IPS-11a (cell line): ENCODE data around the gene SYT7.
A peak's percentile ranks its signal among the peaks of the same experiment; 100 is the strongest.

ENCODE experiments used
- H3K4me3 ChIP-seq: one replicate; pipeline ENCODE4 v1.5.1; 2013; ENCODE audit warnings: low read depth, low read length, control low read depth

SYT7 gene

DNA sequence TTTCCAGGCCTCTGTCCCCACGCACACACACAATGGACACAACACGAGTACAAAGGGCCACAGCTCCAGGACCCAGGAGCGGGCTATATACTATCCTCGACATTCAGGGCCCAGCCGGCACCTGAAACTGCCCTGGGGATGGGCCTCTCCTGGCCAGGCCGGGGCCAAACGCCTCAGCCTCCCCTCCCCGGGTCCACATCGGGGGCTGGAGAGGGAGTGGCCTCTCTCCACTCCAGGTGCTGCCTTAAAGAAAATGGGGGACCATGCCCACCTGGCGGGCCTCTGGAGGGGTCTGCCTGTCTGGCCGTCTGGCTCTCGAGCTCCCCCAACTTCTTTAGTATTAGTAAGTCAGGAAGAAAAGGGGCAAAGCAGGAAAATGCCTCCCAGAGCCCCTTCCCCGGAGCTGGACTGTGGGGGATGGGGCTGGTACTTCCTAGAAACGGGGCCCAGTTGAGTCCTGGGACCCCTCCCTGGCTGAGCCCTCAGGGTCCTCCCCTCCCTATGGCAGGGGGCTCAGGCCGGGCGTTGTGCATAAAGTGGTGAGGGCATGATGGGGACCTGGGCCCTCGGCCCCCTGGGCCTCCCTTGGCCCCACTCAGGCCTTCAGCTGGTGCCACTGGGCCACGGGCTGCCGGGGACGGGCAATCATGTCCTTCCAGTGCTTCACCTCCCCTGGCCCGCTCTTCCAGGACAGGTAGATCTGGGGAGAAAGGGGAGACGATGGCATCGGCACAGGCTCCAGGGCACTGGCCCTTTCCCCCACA is 62.7 kb downstream of the SYT7 start:
- no peak overlapping the region for H3K4me3 ChIP-seq

DNA sequence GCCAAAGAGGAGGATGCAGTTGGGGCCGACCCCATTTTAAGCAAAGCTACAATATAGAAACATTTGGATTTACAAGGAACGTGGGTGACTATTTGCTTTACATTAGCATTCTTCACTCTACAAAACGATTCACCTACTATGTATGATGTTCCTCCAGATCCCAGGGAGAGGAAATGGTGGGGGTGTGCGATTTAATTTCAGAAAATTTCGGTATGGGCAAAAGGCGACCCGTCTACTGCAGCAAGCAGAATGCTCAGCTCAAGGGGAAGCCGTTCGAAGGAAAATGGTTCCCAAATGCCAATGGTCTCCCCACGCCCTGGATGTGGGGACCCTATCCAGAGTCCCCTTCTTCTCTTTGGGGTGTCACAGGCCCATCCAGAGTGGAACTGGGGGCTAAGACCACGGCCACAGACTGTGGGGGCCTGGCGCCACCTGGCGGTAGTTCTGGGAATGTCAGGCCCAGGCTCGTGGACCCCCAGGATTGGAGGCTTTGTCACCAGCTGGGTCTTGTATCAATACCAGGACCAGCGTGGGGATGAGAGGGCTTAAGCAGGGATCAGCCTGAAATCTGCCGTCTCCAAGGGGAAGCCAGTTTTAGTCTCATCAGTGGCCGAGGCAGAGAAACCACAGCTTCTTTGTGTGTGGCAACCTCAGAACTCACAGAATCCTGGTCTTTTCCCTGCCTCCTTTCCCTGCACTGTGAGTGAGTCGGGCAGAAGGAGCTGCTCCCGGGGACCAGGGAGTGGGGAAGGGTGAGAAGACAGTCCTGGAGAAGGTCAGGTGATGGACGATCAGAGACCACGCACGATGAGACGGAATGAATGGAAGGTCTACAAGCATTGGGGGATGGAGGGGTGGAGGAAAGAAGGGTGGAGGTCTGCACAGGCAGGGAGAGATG is 64.0 kb downstream of the SYT7 start:
- no peak overlapping the region for H3K4me3 ChIP-seq

DNA sequence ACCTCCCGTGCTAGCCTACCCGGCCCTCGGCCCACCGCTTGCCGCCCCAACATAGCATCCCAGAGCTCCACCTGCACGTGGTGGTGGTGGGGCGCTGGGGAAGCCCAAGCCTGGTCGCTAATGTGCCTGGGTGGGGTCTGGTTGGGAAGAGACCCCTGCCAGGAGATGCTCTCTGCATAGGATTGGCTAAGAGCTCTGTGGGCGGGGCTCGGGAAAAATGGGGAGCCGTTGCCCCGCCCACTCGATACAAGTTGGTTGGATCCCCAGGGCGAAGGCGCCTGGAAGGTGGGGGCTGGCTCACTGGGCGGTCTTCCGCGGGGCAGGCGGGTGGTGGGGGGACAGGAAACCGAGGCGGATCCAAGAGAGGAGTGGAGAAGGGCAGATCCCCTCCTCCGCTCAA is 64.7 kb downstream of the SYT7 start:
- no peak overlapping the region for H3K4me3 ChIP-seq

DNA sequence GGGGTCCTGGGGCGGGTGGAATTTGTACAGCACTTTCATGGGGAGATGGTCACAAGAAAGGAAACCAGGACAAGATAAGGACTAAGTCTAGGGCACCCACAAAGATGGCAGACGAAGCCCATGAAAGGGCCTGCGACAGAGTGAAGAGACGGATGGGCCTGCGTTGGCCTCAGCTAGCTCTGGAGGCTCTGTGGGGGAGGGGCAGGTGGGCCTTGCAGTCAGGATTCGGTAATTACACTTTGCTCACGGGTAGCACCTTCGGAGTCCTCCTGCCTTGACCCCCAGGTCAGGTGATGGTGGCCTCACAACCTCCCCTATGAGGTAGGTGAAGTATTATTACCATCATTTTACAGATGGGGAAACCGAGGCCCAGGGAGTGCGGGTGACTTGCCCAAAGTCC is 65.2 kb downstream of the SYT7 start:
- no peak overlapping the region for H3K4me3 ChIP-seq

DNA sequence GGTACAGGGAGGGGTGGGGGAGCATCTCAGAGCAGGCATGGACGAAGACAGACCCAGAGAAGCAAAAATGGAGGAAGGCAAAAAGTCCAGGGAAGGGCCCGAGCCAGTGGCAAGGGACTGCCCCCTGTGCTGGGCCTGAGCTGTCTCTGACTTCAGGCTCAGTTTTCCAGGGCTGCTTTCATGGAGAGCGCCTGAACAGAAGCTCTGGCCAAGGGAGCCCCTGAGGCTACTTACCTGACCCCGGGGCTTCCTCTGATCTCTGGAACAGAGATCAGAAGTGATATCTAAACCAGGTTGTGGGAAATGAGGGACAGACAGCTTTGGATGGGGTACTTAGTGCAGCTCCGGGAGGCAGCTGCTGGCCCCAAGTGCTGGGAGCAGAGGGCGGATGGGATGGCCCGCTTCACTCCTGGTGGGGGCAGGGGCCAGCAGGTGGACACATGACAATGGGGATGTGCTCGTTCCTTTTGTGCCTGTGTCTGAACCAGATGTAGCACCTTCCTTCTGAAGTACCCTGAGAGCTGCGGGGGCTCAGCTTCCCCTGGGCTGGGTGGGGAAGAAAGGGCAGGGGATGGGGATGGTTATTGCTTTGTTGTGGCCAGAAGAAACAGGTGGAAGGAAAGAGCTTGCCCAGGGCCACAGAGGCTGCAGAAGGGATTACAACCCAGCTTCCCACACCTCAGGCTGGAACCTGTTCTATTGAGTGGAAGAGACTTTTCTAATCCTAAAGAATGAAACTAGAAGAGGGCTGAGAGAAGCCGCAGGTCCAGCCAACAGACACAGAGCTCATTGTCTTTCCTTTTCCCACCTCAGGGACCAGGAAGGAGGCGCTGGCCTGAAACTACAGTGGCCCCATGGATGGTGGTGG is 66.6 kb downstream of the SYT7 start:
- no peak overlapping the region for H3K4me3 ChIP-seq

DNA sequence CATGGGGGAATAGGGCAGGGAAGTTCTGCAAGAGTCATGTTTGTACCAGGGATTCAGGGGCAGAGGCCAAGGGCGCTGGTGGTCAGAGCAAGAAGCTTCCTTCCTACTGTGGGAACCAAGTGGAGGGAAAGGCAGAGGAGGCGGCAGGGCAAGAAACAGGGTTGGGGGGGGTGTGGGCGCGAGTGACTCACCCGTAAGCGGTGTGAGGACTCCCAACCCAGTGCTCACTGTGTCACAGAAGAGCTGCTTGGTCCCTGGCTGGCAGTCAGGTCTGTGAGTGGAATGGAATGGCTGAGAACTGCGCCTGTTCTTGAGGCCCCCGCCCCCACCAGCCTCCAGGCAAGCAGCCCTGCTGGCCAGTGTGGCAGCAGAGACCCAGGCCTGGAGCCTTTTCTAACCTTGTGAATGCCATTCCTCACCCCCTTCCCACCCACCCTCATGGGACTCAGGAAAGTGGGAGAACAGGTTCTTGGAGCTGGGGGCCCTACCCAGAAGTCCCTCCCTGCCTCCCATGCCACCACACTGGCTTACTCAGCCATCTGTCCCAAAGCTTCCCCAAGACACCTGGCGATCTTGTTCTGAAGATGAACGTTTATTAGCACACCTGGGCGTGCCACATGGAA is 67.6 kb downstream of the SYT7 start:
- H3K4me3 ChIP-seq = no peak overlapping the region

DNA sequence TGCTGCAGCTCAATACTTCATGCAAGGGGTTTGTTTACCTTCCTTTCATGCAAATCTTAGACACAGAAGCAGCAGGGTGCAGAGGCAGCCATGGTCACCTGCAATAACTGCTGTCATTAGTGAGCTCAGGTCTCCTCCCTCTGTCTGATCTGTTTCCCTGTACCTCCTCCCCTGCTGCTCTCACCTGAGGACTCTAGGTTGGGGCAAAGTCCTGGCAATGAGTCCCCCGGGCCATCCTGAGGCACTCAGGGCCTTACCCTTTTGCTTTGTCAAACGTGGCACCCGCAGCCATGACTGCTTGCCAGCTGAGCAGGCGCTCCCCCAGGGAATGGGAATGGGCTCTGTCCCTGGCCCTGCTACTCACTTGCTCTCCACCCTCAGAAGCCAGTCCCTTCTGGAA is 68.4 kb downstream of the SYT7 start:
- no peak overlapping the region for H3K4me3 ChIP-seq

DNA sequence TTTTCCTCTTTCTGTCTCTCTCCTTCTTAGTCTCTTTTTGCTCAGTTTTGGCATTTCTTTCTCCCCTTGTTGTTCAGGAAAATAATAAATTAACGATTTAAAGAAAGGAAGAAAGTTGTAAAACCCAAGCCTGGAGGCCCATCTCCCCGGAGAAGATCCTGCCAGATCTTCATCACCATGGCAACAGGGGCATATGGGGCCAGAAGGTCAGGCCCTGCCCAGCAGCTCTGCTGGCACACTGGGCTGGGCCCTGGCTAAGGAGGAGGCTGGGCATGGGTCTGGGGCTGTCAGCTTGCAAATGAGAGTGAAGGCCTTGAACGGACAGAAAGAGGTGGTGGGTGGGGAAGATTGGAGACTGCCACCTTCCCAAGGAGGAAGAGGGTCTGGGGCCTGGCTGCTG is 69.5 kb downstream of the SYT7 start:
- H3K4me3 ChIP-seq = no peak overlapping the region

DNA sequence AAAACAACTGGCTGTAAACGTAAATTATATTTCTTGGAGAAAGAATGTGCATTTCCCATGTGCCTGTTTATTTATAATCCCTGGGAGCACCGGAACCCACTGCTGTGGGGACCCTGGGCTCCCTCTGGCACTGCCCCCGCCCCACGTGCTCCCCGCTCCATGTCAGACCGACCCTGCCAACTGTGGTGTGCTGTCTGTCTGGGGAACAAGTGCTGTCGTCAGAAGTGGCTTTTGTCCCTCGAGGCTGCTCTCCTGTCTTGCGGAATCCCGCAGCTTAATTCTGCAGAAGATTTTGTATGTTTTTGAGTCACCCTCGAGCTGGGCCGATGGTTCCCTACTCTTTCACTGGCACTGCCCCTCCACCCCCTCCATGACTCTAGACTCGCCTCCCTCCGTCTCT is 69.9 kb downstream of the SYT7 start:
- H3K4me3 ChIP-seq = no peak overlapping the region

DNA sequence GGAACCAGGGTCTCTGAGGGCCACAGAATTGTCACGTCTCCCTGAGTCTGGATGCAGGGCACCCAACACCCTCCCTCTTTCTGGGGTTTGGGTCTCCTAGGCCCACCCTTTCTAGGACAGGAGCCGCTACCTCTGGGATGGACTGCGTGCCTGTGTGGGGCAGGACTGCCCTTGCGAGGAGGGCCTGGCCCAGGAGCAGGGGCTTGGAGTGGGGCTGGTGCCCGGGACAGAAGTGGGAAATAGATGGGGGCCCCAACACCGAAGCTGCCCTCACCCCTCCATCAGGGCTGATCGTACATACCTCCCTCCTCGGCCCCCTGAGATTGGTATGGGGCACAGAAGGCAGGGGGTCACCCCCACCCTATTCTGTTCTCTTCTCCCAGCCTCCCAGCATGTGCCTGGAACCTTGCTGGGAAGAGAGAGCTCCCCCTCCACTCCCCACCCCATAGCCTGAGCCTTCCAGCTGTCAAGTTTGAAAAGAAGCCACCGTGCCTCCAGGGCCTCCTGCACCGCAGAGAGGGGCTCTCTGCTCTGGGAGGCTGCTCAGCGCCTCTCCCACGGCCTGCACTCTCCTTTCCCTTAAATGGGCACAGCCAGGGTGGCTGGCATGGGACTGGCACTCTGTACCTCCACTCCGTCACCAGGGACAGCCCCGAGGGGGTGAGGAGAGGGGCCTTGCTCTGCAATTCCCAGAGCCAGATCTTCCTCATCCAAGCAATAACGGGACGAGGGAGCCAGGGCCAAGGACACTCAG is 70.5 kb downstream of the SYT7 start:
- H3K4me3 ChIP-seq = no peak overlapping the region

DNA sequence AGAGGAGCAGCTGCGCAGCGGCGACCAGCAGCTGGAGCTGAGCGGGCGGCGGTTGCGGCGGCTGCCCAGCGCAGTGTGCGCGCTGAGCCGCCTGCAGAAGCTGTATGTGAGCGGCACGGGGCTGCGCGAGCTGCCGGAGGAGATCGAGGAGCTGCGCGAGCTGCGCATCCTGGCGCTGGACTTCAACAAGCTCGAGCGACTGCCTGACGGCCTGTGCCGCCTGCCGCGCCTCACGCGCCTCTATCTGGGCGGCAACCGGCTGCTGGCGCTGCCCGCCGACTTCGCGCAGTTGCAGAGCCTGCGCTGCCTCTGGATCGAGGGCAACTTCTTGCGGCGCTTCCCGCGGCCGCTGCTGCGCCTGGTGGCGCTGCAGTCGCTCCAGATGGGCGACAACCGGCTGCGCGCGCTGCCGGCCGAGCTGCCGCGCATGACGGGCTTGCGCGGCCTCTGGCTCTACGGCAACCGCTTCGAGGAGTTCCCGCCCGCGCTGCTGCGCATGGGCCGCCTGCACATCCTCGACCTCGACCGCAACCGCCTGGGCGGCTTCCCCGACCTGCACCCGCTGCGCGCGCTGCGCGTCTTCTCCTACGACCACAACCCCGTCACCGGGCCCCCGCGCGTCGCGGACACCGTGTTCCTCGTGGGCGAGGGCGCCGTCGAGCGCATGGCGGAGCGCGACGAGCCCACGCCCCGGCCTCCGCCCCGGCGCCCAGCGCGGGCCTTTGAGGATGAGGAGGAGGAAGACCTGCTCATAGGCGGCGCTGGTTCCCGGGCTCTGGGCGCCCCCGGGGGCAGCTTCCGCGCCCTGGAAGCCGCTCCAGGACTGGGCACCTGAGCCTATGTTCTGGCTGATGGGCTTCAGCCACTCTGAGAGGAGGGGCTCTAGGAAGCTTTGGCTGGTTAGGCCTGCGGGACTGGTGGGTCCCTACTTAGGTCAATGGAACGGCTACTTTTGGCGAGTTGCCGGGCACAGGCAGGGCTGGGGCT is 71.5 kb downstream of the SYT7 start:
- H3K4me3 ChIP-seq = no peak overlapping the region

DNA sequence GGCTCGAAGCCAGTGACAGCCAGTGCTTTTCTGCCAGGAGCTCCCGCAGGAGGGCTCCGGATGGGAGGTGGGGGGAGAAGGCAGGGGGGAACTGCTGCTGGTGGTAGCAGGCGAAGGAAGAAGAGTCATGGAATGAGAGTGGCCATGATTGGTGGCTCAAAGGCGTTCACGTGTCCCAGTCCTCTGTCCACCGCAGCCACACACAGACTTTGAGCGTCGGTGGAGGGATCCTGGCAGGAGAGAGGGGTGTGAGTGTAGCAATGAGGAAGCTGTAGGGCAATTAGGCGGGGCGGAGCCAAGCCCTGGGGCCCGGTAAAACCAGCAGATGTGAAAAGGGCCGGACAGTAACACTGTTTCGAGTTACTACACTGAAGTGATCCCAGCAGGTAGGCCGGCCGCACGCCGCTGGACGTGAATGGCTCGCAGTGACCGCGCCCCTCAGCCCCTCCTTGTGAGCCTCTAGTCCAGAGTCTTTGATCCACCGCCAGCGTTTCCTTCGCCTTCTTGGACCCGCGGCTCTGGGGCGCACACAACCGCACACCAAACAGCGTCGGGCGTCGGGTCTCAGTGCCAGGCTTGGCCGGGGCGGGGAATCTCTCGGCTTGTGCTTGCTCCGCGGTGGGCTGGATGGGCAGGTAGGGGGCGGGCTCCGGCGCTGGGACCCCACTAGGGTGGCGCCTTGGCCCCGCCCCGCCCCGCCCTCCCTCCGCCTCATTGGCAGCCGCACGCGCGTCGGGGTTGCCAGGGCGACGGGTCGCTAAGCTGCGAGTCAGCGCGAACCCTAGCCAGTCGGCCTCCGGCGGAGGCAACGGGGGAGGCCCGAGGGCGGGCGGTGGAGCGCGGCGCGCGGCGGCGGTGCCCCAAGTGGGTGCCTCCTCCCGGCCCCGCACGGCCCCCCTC is 72.7 kb downstream of the SYT7 start, which contains the start of gene LRRC10B:
LRRC10B (plus strand) TSS at position 788 of the 900 bp plus-strand sequence. CDS start 250 bp downstream, outside the sequence.
- peak within 1 kb of the TSS; percentile 43 for H3K4me3 ChIP-seq

DNA sequence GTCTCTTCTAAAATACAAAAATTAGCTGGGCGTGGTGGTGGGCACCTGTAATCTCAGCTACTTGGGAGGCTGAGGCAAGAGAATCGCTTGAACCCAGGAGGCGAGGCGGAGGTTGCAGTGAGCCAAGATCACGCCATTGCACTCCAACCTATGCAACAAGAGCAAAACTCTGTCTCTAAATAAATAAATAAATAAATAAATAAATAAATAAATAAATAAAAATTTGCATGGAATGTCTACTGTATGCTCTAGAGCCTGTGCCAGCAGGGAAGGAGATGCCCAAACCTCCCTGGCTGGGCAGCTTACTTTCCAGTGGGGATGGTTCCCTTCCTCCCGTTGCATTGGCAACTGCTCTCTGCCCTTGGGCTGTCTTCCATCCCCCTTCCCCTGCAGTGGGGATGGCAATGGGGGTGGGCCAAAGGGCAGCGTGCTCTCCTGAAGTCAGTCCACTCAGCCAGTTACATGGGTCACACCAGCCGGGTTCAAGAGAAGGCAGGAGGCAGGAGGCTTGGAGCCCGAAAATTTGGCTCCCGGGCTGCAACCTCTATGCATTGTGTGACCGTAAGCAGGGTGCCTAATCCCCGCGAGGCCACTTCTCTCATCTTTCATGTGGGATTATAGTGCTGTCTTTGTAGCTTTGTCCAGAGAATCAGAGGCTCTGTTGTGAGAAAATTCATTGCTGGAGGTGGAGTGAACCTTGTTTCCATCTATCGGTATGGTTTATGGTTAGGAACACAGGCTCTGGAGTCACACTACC is 73.7 kb downstream of the SYT7 start:
- H3K4me3 ChIP-seq = no peak overlapping the region

DNA sequence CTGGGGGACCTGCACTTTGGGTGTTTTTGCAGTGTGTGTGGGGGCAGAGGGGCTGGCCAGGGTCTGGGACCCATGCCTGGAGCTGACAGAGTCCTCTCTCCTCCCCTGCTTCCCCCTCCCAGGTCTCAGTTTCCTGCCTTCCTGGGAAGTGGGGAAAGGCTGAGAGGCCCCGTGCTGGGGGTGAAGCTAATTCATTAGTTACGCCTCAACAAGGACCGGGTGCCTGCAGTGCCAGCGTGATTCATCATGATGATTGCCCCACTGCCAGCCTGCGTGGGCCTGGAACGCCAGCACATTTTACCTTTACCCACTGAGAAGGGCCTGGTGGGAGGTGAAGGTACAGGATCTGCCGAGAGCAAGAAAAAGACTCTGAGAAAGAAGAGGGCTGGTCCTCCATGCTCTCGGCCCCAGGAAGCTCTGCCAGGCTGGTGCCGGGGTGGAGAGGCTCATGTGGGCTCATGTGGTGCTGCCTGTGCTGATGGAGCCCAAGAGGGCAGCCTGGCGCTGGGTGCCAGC is 75.2 kb downstream of the SYT7 start:
- H3K4me3 ChIP-seq = no peak overlapping the region

DNA sequence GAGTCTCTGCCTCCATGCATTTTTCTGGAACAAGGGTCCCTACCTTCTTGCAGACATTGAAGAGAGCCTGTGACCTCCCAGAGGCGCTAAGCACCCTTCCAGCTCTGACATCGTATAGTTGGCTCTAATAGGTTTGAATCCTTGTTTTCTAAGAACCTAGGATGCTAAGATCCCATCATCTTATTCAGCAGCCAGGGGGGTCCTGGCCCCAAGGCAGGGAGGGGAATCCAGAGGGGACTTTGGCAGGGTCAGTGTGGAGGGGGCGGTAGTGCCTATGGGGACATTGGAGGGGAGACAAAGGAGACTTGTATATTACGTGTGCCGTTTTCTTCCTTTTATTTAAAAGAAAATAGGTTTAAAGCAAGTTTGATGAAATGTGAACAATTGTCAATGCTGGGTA is 75.8 kb downstream of the SYT7 start:
- H3K4me3 ChIP-seq = no peak overlapping the region

DNA sequence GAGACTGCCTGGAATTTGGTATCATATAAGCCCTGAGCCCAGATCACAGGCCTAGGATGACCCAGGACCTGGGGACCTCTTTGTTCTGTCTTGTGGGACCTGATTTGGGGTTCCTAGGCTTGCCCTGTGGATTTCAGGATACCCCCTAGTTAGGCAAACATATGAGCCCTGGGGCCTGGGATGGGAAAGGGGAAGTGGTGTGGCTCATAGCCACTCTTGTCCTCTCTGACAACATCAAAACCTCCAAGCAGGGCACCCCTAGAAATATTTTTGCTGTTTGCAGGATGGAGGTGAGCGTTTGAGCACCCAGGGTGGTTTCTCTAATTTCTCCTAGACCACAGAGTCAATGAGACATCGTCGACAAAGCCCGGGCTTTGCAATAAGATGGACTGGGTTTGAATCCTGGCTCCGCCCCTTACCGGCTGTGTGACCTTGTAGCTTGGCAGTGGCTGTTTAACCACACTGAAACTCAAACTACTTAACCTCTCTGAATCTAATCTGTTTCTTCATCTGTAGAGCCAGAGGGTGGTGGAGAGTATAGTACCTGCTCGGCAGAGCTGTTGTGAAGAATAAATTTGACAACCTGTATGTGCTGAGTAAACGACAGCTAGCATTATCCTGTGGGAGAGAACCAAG is 77.6 kb downstream of the SYT7 start:
- H3K4me3 ChIP-seq = no peak overlapping the region
